Stomach (tissue), 4 donors: ENCODE results near the gene VGLL2.

Experiments
- POLR2A ChIP-seq, 4 donors: fragments of 450-650 bp; IDR thresholded peaks; one replicate each; pipeline ENCODE4 v1.6.1; 2016; ENCODE audit warnings: antibody characterized with exemption in 4 of 4, control low read depth in 2 of 4, mild to moderate bottlenecking in 1 of 4, moderate library complexity in 1 of 4
- TF ChIP-seq, protein P1 (sequence below), 7 experiments: fragments of 450-650 bp in 4 of 7; fragments of 200-600 bp in 3 of 7; sonication (generic) in 3 of 7; IDR thresholded peaks; one replicate each; pipeline ENCODE4 v1.5.1; 2016 to 2019; ENCODE audit warnings: antibody characterized with exemption in 7 of 7, control low read depth in 2 of 7, mild to moderate bottlenecking in 1 of 7

DNA sequence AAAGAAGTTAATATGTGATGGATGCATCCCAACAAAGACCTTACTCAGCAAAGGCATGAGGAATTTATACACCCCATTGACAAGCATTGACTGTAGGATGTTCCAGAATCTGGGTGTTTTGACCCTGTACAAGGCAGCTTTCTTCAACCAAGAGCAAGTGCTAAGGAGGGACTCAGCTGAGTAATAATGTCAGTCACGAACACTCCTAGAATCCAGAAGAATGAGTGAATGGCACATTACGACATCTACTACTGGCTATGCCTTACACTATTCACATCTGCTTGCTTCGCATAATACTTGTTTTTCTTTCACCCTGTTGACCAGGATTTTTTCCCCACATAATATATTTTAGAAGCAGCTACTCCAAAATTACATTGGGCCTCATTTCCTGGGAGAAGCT is 42.5 kb upstream of the VGLL2 start:
- TF ChIP-seq, protein P1, sequence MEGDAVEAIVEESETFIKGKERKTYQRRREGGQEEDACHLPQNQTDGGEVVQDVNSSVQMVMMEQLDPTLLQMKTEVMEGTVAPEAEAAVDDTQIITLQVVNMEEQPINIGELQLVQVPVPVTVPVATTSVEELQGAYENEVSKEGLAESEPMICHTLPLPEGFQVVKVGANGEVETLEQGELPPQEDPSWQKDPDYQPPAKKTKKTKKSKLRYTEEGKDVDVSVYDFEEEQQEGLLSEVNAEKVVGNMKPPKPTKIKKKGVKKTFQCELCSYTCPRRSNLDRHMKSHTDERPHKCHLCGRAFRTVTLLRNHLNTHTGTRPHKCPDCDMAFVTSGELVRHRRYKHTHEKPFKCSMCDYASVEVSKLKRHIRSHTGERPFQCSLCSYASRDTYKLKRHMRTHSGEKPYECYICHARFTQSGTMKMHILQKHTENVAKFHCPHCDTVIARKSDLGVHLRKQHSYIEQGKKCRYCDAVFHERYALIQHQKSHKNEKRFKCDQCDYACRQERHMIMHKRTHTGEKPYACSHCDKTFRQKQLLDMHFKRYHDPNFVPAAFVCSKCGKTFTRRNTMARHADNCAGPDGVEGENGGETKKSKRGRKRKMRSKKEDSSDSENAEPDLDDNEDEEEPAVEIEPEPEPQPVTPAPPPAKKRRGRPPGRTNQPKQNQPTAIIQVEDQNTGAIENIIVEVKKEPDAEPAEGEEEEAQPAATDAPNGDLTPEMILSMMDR (IDR thresholded peaks at IDR 0.05) = no peak
- TF ChIP-seq POLR2A (IDR thresholded peaks at IDR 0.05) = no peak
